CD4-positive, CD25-positive, alpha-beta regulatory T cell (primary cell): Measurements from ENCODE around the gene ANKFN1. TPM values are rescaled to one million over a fixed set of nuclear protein-coding genes. Genes with fewer than 3 reads are reported as not detected.

Source experiments
- ATAC-seq, 2 donors: fragments of 150-1000 bp; cut with Tn5 transposase; one replicate each; pipeline ENCODE4 v1.10.0; 2021; ENCODE audit warnings: low read depth in 2 of 2, moderate number of reproducible peaks in 2 of 2, moderate library complexity in 1 of 2
- DNase-seq, 3 donors: peaks; one replicate each; pipeline versions ENCODE4 v3.0.0 to v3.0.0-alpha.2; 2012 to 2022; ENCODE audit warnings: mixed read lengths in 1 of 3
- H3K27ac ChIP-seq: one replicate; pipeline ENCODE4 v1.7.0; 2013; ENCODE audit warnings: mild to moderate bottlenecking, low read length; ENCODE audit not compliant: insufficient read depth, poor library complexity, severe bottlenecking
- H3K27me3 ChIP-seq: one replicate; pipeline ENCODE4 v1.7.0; 2013; ENCODE audit warnings: low read length; ENCODE audit not compliant: control insufficient read depth, insufficient read depth
- H3K36me3 ChIP-seq: one replicate; pipeline ENCODE4 v1.7.0; 2013; ENCODE audit warnings: mild to moderate bottlenecking, low read length, moderate library complexity; ENCODE audit not compliant: control insufficient read depth, insufficient read depth
- H3K4me1 ChIP-seq: 2 replicates; pipeline ENCODE4 v1.7.0; 2013; ENCODE audit warnings: mild to moderate bottlenecking, low read length; ENCODE audit not compliant: insufficient read depth, control insufficient read depth, poor library complexity, severe bottlenecking
- H3K4me3 ChIP-seq: one replicate; pipeline ENCODE4 v1.7.0; 2013; ENCODE audit warnings: low read depth, mild to moderate bottlenecking, low read length, moderate library complexity
- H3K9me3 ChIP-seq, 2 experiments: 1 replicate in 1 of 2; 2 replicates in 1 of 2; pipeline ENCODE4 v1.7.0; 2013; ENCODE audit warnings: low read length in 2 of 2, mild to moderate bottlenecking in 1 of 2, moderate library complexity in 1 of 2; ENCODE audit not compliant: control insufficient read depth in 2 of 2
- H3K27ac Mint-ChIP-seq, 3 donors: one replicate each; pipeline ENCODE4 v1.8.0; 2020 to 2022; ENCODE audit warnings: mild to moderate bottlenecking in 3 of 3, mixed read lengths in 3 of 3, moderate library complexity in 2 of 3
- H3K27me3 Mint-ChIP-seq: one replicate; pipeline ENCODE4 v1.8.0; 2022; ENCODE audit warnings: mild to moderate bottlenecking, mixed read lengths
- H3K36me3 Mint-ChIP-seq: one replicate; pipeline ENCODE4 v1.8.0; 2020; ENCODE audit warnings: mixed read lengths
- H3K4me1 Mint-ChIP-seq, 4 donors: one replicate each; pipeline ENCODE4 v1.8.0; 2020 to 2022; ENCODE audit warnings: mixed read lengths in 4 of 4, mild to moderate bottlenecking in 1 of 4
- H3K4me3 Mint-ChIP-seq, 4 donors: one replicate each; pipeline ENCODE4 v1.8.0; 2020 to 2022; ENCODE audit warnings: mild to moderate bottlenecking in 4 of 4, mixed read lengths in 4 of 4, moderate library complexity in 3 of 4
- H3K9me3 Mint-ChIP-seq, 7 donors: one replicate each; pipeline ENCODE4 v1.8.0; 2020 to 2022; ENCODE audit warnings: mixed read lengths in 7 of 7, mild to moderate bottlenecking in 3 of 7, moderate library complexity in 2 of 7
- polyA plus RNA-seq, 4 donors: library from polyadenylated mRNA; unstranded; fragments of 300-500 nt; fragmentation: Illumina TruSeq; gene quantifications; one replicate each; pipeline ENCODE4 v1.2.3, GENCODE V29; 2021
- total RNA-seq: library from RNA; stranded (reverse); gene quantifications from one replicate; pipeline ENCODE4 v1.2.3, GENCODE V29; 2022

ANKFN1 gene
- total and polyA plus RNA-seq, 5 donors from 2014 or later = not detected

- Mint-ChIP-seq H3K4me1 (no peaks in the 10 kb centered on the region), H3K36me3 (no peaks in the 10 kb centered on the region), H3K4me3 (no peak overlapping the region), H3K27me3 (no peaks in the 10 kb centered on the region), H3K27ac (no peak overlapping the region), H3K9me3 (no peaks in the 10 kb centered on the region)
- Histone ChIP-seq H3K4me3 (no peak overlapping the region), H3K4me1 (no peaks in the 10 kb centered on the region), H3K27ac (no peak overlapping the region), H3K9me3 (no peaks in the 10 kb centered on the region), H3K36me3 (no peaks in the 10 kb centered on the region), H3K27me3 (no peaks in the 10 kb centered on the region)
- no peak for DNase-seq
- ATAC-seq = no peak
Measured at GRCh38 chr17:56175299-56175955, 22.2 kb downstream of the ANKFN1 start.

- DNase-seq (no peak), ATAC-seq (no peak)
- Mint-ChIP-seq H3K27ac (no peak overlapping the region), H3K4me1 (no peaks in the 10 kb centered on the region), H3K9me3 (no peaks in the 10 kb centered on the region), H3K4me3 (no peak overlapping the region), H3K36me3 (no peaks in the 10 kb centered on the region), H3K27me3 (no peaks in the 10 kb centered on the region)
- no peaks in the 10 kb centered on the region for H3K36me3 ChIP-seq
- H3K27ac ChIP-seq = no peak overlapping the region
- H3K27me3 ChIP-seq = no peaks in the 10 kb centered on the region
- H3K4me1 ChIP-seq = no peaks in the 10 kb centered on the region
- H3K9me3 ChIP-seq = no peaks in the 10 kb centered on the region
- H3K4me3 ChIP-seq = no peak overlapping the region
Measured at GRCh38 chr17:56176091-56176490, 22.8 kb downstream of the ANKFN1 start.

GRCh38 chr17:56177361-56177760 is 24.1 kb downstream of the ANKFN1 start:
- no peak for DNase-seq
- Mint-ChIP-seq H3K4me1 (no peaks in the 10 kb centered on the region), H3K9me3 (no peaks in the 10 kb centered on the region), H3K4me3 (no peak overlapping the region), H3K27me3 (no peaks in the 10 kb centered on the region), H3K27ac (no peak overlapping the region), H3K36me3 (no peaks in the 10 kb centered on the region)
- no peaks in the 10 kb centered on the region for H3K36me3 ChIP-seq
- no peak overlapping the region for H3K4me3 ChIP-seq
- no peak for ATAC-seq
- H3K27me3 ChIP-seq = no peaks in the 10 kb centered on the region
- no peaks in the 10 kb centered on the region for H3K9me3 ChIP-seq
- no peak overlapping the region for H3K27ac ChIP-seq
- no peaks in the 10 kb centered on the region for H3K4me1 ChIP-seq

GRCh38 chr17:56178203-56178602 is 24.9 kb downstream of the ANKFN1 start:
- DNase-seq (no peak), ATAC-seq (no peak)
- no peaks in the 10 kb centered on the region for H3K27me3 ChIP-seq
- no peak overlapping the region for H3K4me3 ChIP-seq
- H3K4me1 ChIP-seq = no peaks in the 10 kb centered on the region
- no peaks in the 10 kb centered on the region for H3K9me3 ChIP-seq
- H3K4me3 Mint-ChIP-seq = no peak overlapping the region
- H3K9me3 Mint-ChIP-seq = no peaks in the 10 kb centered on the region
- no peak overlapping the region for H3K27ac ChIP-seq
- H3K36me3 Mint-ChIP-seq = no peaks in the 10 kb centered on the region
- H3K27ac Mint-ChIP-seq = no peak overlapping the region
- no peaks in the 10 kb centered on the region for H3K36me3 ChIP-seq
- no peaks in the 10 kb centered on the region for H3K27me3 Mint-ChIP-seq
- H3K4me1 Mint-ChIP-seq = no peaks in the 10 kb centered on the region

- Histone ChIP-seq H3K9me3 (no peaks in the 10 kb centered on the region), H3K36me3 (no peaks in the 10 kb centered on the region), H3K27ac (no peak overlapping the region), H3K4me1 (no peaks in the 10 kb centered on the region), H3K27me3 (no peaks in the 10 kb centered on the region), H3K4me3 (no peak overlapping the region)
- peaks cover 0 to 3% (median 0%) of the 10 kb centered on the region in 7 donors for H3K9me3 Mint-ChIP-seq
- no peak overlapping the region for H3K4me3 Mint-ChIP-seq
- H3K36me3 Mint-ChIP-seq = no peaks in the 10 kb centered on the region
- no peaks in the 10 kb centered on the region for H3K4me1 Mint-ChIP-seq
- no peaks in the 10 kb centered on the region for H3K27me3 Mint-ChIP-seq
- H3K27ac Mint-ChIP-seq = peak overlapping the region in 1 of 3 donors; percentile 8
- ATAC-seq = no peak
- no peak for DNase-seq
Measured at GRCh38 chr17:56182081-56182480, 28.8 kb downstream of the ANKFN1 start.

- Histone ChIP-seq H3K9me3 (no peaks in the 10 kb centered on the region), H3K27ac (no peak overlapping the region), H3K4me3 (no peak overlapping the region), H3K27me3 (no peaks in the 10 kb centered on the region), H3K36me3 (no peaks in the 10 kb centered on the region), H3K4me1 (no peaks in the 10 kb centered on the region)
- H3K36me3 Mint-ChIP-seq = no peaks in the 10 kb centered on the region
- H3K4me1 Mint-ChIP-seq = no peaks in the 10 kb centered on the region
- no peak overlapping the region for H3K27ac Mint-ChIP-seq
- DNase-seq (no peak), ATAC-seq (no peak)
- no peak overlapping the region for H3K4me3 Mint-ChIP-seq
- no peaks in the 10 kb centered on the region for H3K27me3 Mint-ChIP-seq
- H3K9me3 Mint-ChIP-seq = peaks cover 0 to 3% (median 0%) of the 10 kb centered on the region in 7 donors
Measured at GRCh38 chr17:56184650-56185049, 31.4 kb downstream of the ANKFN1 start.

- Histone ChIP-seq H3K27ac (no peak overlapping the region), H3K36me3 (no peaks in the 10 kb centered on the region), H3K4me1 (no peaks in the 10 kb centered on the region), H3K9me3 (no peaks in the 10 kb centered on the region), H3K4me3 (no peak overlapping the region), H3K27me3 (no peaks in the 10 kb centered on the region)
- no peak overlapping the region for H3K4me3 Mint-ChIP-seq
- H3K27ac Mint-ChIP-seq = no peak overlapping the region
- no peaks in the 10 kb centered on the region for H3K4me1 Mint-ChIP-seq
- H3K9me3 Mint-ChIP-seq = peaks cover 0 to 3% (median 0%) of the 10 kb centered on the region in 7 donors
- H3K36me3 Mint-ChIP-seq = no peaks in the 10 kb centered on the region
- DNase-seq (no peak), ATAC-seq (no peak)
- no peaks in the 10 kb centered on the region for H3K27me3 Mint-ChIP-seq
Measured at GRCh38 chr17:56185491-56186221, 32.4 kb downstream of the ANKFN1 start.
